Stimulated activated CD4-positive, alpha-beta T cell treated with anti-CD3 and anti-CD28 coated beads, Interleukin-4, amount 100 ng/mL, for 4 hours (primary cell): ENCODE measurements around the gene SCARB1.

ENCODE experiments used
- DNase-seq, 2 experiments: peaks; one replicate each; pipeline ENCODE4 v3.0.0-alpha.2; 2020

Gene SCARB1

GRCh38 chr12:124755801-124756148 is 107.9 kb downstream of the SCARB1 start:
- DNase-seq, result no peak

- no peak for DNase-seq
Observed at GRCh38 chr12:124754949-124755800, 108.5 kb downstream of the SCARB1 start.

- no peak for DNase-seq
Observed at GRCh38 chr12:124754491-124754890, 109.2 kb downstream of the SCARB1 start.

- DNase-seq, result no peak
Observed at GRCh38 chr12:124753993-124754392, 109.7 kb downstream of the SCARB1 start.

GRCh38 chr12:124753228-124753591 is 110.5 kb downstream of the SCARB1 start:
- no peak for DNase-seq

GRCh38 chr12:124752437-124753227 is 111.0 kb downstream of the SCARB1 start:
- DNase-seq, result no peak

- no peak for DNase-seq
Observed at GRCh38 chr12:124751654-124752355, 111.9 kb downstream of the SCARB1 start.

- no peak for DNase-seq
Observed at GRCh38 chr12:124750787-124751471, 112.7 kb downstream of the SCARB1 start.

- DNase-seq, result no peak
Observed at GRCh38 chr12:124750149-124750656, 113.5 kb downstream of the SCARB1 start.

- DNase-seq, result no peak
Observed at GRCh38 chr12:124749725-124750124, 113.9 kb downstream of the SCARB1 start.

GRCh38 chr12:124747426-124748161 is 116.1 kb downstream of the SCARB1 start:
- DNase-seq, result no peak

GRCh38 chr12:124746649-124747425 is 116.8 kb downstream of the SCARB1 start:
- DNase-seq, result no peak

- peak; percentile 16 to 23 for DNase-seq
Observed at GRCh38 chr12:124745891-124746570, 117.6 kb downstream of the SCARB1 start.

- DNase-seq, result no peak
Observed at GRCh38 chr12:124745465-124745890, 118.2 kb downstream of the SCARB1 start.

GRCh38 chr12:124744659-124745464 is 118.8 kb downstream of the SCARB1 start:
- DNase-seq, result no peak

- no peak for DNase-seq
Observed at GRCh38 chr12:124744273-124744640, 119.4 kb downstream of the SCARB1 start.

- DNase-seq, result no peak
Observed at GRCh38 chr12:124743479-124744272, 120.0 kb downstream of the SCARB1 start.

- DNase-seq, result no peak
Observed at GRCh38 chr12:124742678-124743077, 121.0 kb downstream of the SCARB1 start.

GRCh38 chr12:124742111-124742510 is 121.6 kb downstream of the SCARB1 start:
- DNase-seq, result no peak
